Right lobe of liver (tissue), 6 donors: ENCODE measurements around the gene PITPNC1. TPM values are rescaled to one million over a fixed set of nuclear protein-coding genes. Genes with fewer than 3 reads are reported as not detected.
A peak's percentile ranks its signal among the peaks of the same experiment; 100 is the strongest.

Experiments used
- ATAC-seq, 4 donors: fragments of 200-7000 bp; cut with Tn5 transposase; one replicate each; pipeline ENCODE4 v1.9.1; 2020; ENCODE audit warnings: mild to moderate bottlenecking in 4 of 4, moderate library complexity in 4 of 4
- DNase-seq, 3 donors: peaks; one replicate each; pipeline ENCODE4 v3.0.0-alpha.2; 2020
- H3K27ac ChIP-seq, 3 donors: fragments of 200-600 bp; one replicate each; pipeline ENCODE4 v1.8.0; 2022
- H3K27me3 ChIP-seq, 2 donors: fragments of 200-600 bp; one replicate each; pipeline ENCODE4 v1.8.0; 2022
- H3K36me3 ChIP-seq, 4 donors: fragments of 200-600 bp; sonication (generic) in 1 of 4; one replicate each; pipeline versions ENCODE4 v1.5.1 to v1.8.0; 2017 to 2022; ENCODE audit warnings: control low read depth in 1 of 4
- H3K4me1 ChIP-seq, 4 donors: fragments of 200-600 bp; sonication (generic) in 1 of 4; one replicate each; pipeline versions ENCODE4 v1.5.1 to v1.8.0; 2017 to 2022; ENCODE audit warnings: control low read depth in 1 of 4
- H3K4me3 ChIP-seq, 3 donors: fragments of 200-600 bp; one replicate each; pipeline ENCODE4 v1.8.0; 2022
- H3K9me3 ChIP-seq, 4 donors: fragments of 200-600 bp; sonication (generic) in 1 of 4; one replicate each; pipeline versions ENCODE4 v1.5.1 to v1.8.0; 2017 to 2022; ENCODE audit warnings: control low read depth in 1 of 4
- POLR2A ChIP-seq: fragments of 450-650 bp; IDR thresholded peaks from one replicate; pipeline ENCODE4 v1.6.1; 2017; ENCODE audit warnings: antibody characterized with exemption, mild to moderate bottlenecking
- WGBS: methylation state at CpG from one replicate; pipeline ENCODE4 v1.1.6; 2018; ENCODE audit warnings: low coverage, low lambda C conversion rate; ENCODE audit not compliant: insufficient coverage; ENCODE audit errors: missing lambda C conversion rate; 5-methylcytosine and 5-hydroxymethylcytosine counted together
- intact Hi-C, 2 donors: fragments of 100-400 bp; cut with DNase I; formaldehyde crosslinking; loops; one replicate each; pipeline versions ENCODE4 v1.11.2 to v1.14.1; 2022
- total RNA-seq, 6 experiments: library from RNA; depleted of rRNA in 2 of 6; stranded (reverse); fragments of >200 nt in 2 of 6; fragmentation: NEBNext Ultra II Directional in 3 of 6; extraction: Animal tissue kit (Norgen Biotek cat#: 25700) in 3 of 6; gene quantifications; one replicate each; pipeline versions ENCODE4 v1.1.0 to v1.2.4, GENCODE V29; 2016 to 2023
- TF ChIP-seq, protein P1 (sequence below), 4 donors: fragments of 200-600 bp in 3 of 4; fragments of 450-650 bp in 1 of 4; IDR thresholded peaks; one replicate each; pipeline versions ENCODE4 v1.5.1 to v1.8.0; 2016 to 2022; ENCODE audit warnings: antibody characterized with exemption in 4 of 4, mild to moderate bottlenecking in 2 of 4
- donor health status: DM: no; HTN: yes; CAD: no.
- donor health status: DM: no; HTN: no; CAD: no.
- donor health status: DM: no; HTN: no; CAD: no.
- donor health status: DM: no; HTN: yes; CAD: no.
- donor health status: DM: no; HTN: yes; CAD: no.

Gene PITPNC1
- total RNA-seq, 6 experiments from 2014 or later, result 4.7 to 13.0 (median 7.4) TPM

- no peaks in the 10 kb centered on the region for H3K36me3 ChIP-seq
- peak; percentile 37 to 71 (median 50) for ATAC-seq
- H3K27ac ChIP-seq, result peak overlapping the region in 1 of 3 donors; percentile 8
- 40% methylated on average over 10 of the region's 13 CpGs for WGBS
- intact Hi-C loops, result no loop called here
- no peaks in the 10 kb centered on the region for H3K9me3 ChIP-seq
- no peak overlapping the region for H3K4me3 ChIP-seq
- DNase-seq, result peak in 1 of 3 donors; percentile 50
- TF ChIP-seq POLR2A, result no peak
- TF ChIP-seq, protein P1, sequence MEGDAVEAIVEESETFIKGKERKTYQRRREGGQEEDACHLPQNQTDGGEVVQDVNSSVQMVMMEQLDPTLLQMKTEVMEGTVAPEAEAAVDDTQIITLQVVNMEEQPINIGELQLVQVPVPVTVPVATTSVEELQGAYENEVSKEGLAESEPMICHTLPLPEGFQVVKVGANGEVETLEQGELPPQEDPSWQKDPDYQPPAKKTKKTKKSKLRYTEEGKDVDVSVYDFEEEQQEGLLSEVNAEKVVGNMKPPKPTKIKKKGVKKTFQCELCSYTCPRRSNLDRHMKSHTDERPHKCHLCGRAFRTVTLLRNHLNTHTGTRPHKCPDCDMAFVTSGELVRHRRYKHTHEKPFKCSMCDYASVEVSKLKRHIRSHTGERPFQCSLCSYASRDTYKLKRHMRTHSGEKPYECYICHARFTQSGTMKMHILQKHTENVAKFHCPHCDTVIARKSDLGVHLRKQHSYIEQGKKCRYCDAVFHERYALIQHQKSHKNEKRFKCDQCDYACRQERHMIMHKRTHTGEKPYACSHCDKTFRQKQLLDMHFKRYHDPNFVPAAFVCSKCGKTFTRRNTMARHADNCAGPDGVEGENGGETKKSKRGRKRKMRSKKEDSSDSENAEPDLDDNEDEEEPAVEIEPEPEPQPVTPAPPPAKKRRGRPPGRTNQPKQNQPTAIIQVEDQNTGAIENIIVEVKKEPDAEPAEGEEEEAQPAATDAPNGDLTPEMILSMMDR (IDR thresholded peaks at IDR 0.05), result no peak
- H3K4me1 ChIP-seq, result peaks cover 0 to 3% (median 0%) of the 10 kb centered on the region in 4 donors
- H3K27me3 ChIP-seq, result no peaks in the 10 kb centered on the region
These were observed 65.9 kb downstream of the PITPNC1 start for GRCh38 chr17:67442787-67443624.

DNA sequence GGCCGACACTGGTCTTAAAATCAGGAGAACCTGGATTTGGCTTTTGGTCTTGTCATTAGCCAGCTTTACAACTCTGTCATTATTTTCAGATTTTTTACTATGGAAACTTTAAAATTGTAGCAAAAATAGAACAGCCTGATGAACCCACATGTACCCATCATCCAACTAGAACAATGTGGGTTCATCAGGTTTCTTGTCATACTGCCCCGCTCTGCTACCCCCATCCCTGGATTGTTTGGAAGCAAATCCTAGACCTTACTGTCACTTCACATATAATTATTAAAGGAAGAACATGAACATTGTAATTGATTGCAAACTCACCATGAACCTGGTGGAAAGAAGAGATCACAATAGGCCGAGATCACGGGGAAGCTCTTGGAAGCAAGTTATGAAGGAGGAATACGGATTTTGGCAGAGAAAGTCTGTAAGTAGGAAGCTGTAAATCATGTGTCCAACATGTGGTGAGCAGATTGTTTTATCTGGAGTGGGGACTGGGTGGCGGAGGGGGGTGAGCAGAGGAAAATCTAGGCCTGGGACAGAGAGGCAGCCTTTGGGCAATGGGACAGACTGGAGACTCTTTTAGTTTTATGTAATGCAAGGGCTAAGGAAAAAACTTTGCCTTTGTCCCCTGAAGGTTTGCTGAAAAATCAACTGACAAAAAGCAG lies 67.0 kb downstream of the PITPNC1 start:
- Histone ChIP-seq H3K27ac (peak overlapping the region in 1 of 3 donors; percentile 8), H3K4me3 (no peak overlapping the region), H3K4me1 (peaks cover 0 to 3% (median 0%) of the 10 kb centered on the region in 4 donors), H3K36me3 (no peaks in the 10 kb centered on the region), H3K27me3 (no peaks in the 10 kb centered on the region), H3K9me3 (no peaks in the 10 kb centered on the region)
- intact Hi-C loops, result no loop called here
- ATAC-seq, result peak in 3 of 4 donors; percentile 44 to 62 (median 48)
- no peak for DNase-seq
- TF ChIP-seq, protein P1 (IDR thresholded peaks at IDR 0.05), result no peak
- TF ChIP-seq POLR2A, result no peak
- 68% methylated on average over 6 of the region's 6 CpGs for WGBS

DNA sequence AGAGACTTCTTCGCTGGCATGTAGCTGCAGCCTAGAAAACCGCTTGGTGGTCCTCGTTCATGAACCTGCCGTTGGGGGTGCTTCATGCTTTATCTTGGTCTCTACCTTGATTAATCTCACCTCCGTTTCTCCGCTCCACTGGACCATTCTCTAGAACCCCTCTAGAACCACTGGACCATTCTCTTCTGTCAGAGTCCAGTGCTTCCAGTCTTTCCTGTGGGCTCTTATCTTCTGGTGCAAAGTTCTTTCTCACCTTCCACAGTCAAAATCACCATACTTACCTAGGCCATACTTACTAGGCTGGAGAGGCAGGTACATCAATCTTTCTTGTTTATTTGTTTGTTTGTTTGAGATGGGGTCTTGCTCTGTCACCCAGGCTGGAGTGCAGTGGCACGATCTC lies 71.4 kb downstream of the PITPNC1 start:
- Histone ChIP-seq H3K4me3 (no peak overlapping the region), H3K27me3 (no peaks in the 10 kb centered on the region), H3K4me1 (no peaks in the 10 kb centered on the region), H3K27ac (no peak overlapping the region), H3K9me3 (no peaks in the 10 kb centered on the region), H3K36me3 (no peaks in the 10 kb centered on the region)
- intact Hi-C loops, result no loop called here
- no peak for ATAC-seq
- DNase-seq, result no peak
- 90% methylated on average over 2 of the region's 7 CpGs for WGBS
- TF ChIP-seq, protein P1 (IDR thresholded peaks at IDR 0.05), result no peak
- no peak for TF ChIP-seq POLR2A

DNA sequence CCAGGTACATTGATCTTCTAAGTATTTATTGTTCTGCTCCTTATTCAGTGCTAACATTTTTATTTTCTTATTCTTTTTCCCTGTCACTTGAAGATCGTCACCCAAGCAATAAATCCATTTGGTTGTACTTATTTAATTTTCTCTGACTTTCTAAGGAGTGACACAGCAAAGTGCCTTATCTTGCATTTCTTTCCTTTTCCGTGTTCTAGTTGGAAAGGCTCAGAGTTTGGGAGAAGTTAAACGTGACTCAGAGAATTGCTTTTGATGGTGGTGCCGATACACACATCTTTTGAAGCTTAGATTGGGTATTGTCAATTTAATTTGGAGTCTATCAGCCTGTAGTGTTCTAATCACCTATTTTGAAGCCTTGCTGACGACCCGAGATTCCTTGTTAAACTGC lies 72.0 kb downstream of the PITPNC1 start:
- no peaks in the 10 kb centered on the region for H3K9me3 ChIP-seq
- no peak overlapping the region for H3K4me3 ChIP-seq
- H3K27ac ChIP-seq, result no peak overlapping the region
- no peaks in the 10 kb centered on the region for H3K27me3 ChIP-seq
- intact Hi-C loops, result no loop called here
- no peaks in the 10 kb centered on the region for H3K4me1 ChIP-seq
- ATAC-seq (peak in 1 of 4 donors; percentile 17), DNase-seq (no peak)
- WGBS, result 61% methylated on average over 6 of the region's 6 CpGs
- H3K36me3 ChIP-seq, result no peaks in the 10 kb centered on the region
- TF ChIP-seq, protein P1 (IDR thresholded peaks at IDR 0.05), result no peak
- TF ChIP-seq POLR2A, result no peak
